SK-N-SH (cell line): ENCODE measurements around the gene RTF2. TPM values are rescaled to one million over a fixed set of nuclear protein-coding genes. Genes with fewer than 3 reads are reported as not detected.

Experiments
- CTCF ChIA-PET: fragments of 300-600, 350-600 bp; formaldehyde crosslinking; extraction: SDS; loops from one replicate; lab custom pipeline; 2021; lab: Yijun Ruan, JAX
- POLR2A ChIA-PET: fragments of 350-600 bp; sonication (Branson Sonifier 250); formaldehyde crosslinking; extraction: SDS; loops from one replicate; lab custom pipeline; 2020; ENCODE audit warnings: antibody characterized with exemption, inconsistent platforms; lab: Yijun Ruan, JAX
- DNase-seq: peaks from one replicate; pipeline ENCODE4 v3.0.0; 2012
- H2AFZ ChIP-seq: fragments of 200-600 bp; sonication (generic); 2 replicates; pipeline ENCODE4 v1.8.1; 2016; ENCODE audit warnings: antibody characterized with exemption, mild to moderate bottlenecking, low read depth
- H3F3A ChIP-seq: fragments of 200-600 bp; sonication (generic); replicated peaks from 2 replicates; pipeline ENCODE3; 2016; ENCODE audit warnings: antibody characterized with exemption, mild to moderate bottlenecking; ENCODE audit not compliant: insufficient read depth
- H3K27ac ChIP-seq, 2 experiments: fragments of 200-500 bp in 1 of 2; fragments of 200-600 bp in 1 of 2; sonication (Bioruptor generic) in 1 of 2; sonication (generic), shearing (Covaris generic) in 1 of 2; 2 replicates each; pipeline versions ENCODE4 v1.5.1 to v1.6.1; 2014 to 2016; ENCODE audit warnings: low read depth in 2 of 2, inconsistent platforms in 1 of 2, low read length in 1 of 2, mild to moderate bottlenecking in 1 of 2, mixed read lengths in 1 of 2
- H3K27me3 ChIP-seq: fragments of 200-600 bp; sonication (generic), shearing (Covaris generic); 2 replicates; pipeline ENCODE4 v1.6.1; 2016; ENCODE audit warnings: mixed run types; ENCODE audit not compliant: insufficient read depth
- H3K36me3 ChIP-seq, 2 experiments: fragments of 200-500 bp in 1 of 2; fragments of 200-600 bp in 1 of 2; sonication (Bioruptor generic) in 1 of 2; sonication (generic) in 1 of 2; replicated peaks in 1 of 2; 2 replicates each; pipeline versions ENCODE3 to v1.5.1; 2014 to 2016; ENCODE audit warnings: low read length in 1 of 2, mild to moderate bottlenecking in 1 of 2; ENCODE audit not compliant: insufficient read depth in 2 of 2, control insufficient read depth in 1 of 2
- H3K4me1 ChIP-seq, 2 experiments: fragments of 200-500 bp in 1 of 2; fragments of 200-600 bp in 1 of 2; sonication (Bioruptor generic) in 1 of 2; sonication (generic), shearing (Covaris generic) in 1 of 2; 2 replicates each; pipeline versions ENCODE4 v1.5.1 to v1.6.1; 2014 to 2016; ENCODE audit warnings: low read depth in 1 of 2, low read length in 1 of 2, mixed run types in 1 of 2; ENCODE audit not compliant: insufficient read depth in 2 of 2, control insufficient read depth in 1 of 2
- H3K4me2 ChIP-seq: fragments of 200-600 bp; sonication (generic), shearing (Covaris generic); 2 replicates; pipeline ENCODE4 v1.6.1; 2017; ENCODE audit warnings: mixed run types
- H3K4me3 ChIP-seq, 2 experiments: fragments of 200-500 bp in 1 of 2; fragments of 200-600 bp in 1 of 2; sonication (Bioruptor generic) in 1 of 2; sonication (generic), shearing (Covaris generic) in 1 of 2; 2 replicates each; pipeline versions ENCODE4 v1.5.1 to v1.8.1; 2014 to 2016; ENCODE audit warnings: low read depth in 2 of 2, inconsistent platforms in 1 of 2, low read length in 1 of 2, mild to moderate bottlenecking in 1 of 2, mixed read lengths in 1 of 2, moderate library complexity in 1 of 2
- H3K79me2 ChIP-seq: fragments of 200-600 bp; sonication (generic); 2 replicates; pipeline ENCODE4 v1.8.1; 2017; ENCODE audit warnings: mild to moderate bottlenecking; ENCODE audit not compliant: insufficient read depth
- H3K9ac ChIP-seq: fragments of 200-600 bp; sonication (generic); 2 replicates; pipeline ENCODE4 v1.6.1; 2017; ENCODE audit warnings: mixed run types
- H3K9me2 ChIP-seq: fragments of 200-600 bp; sonication (generic); 2 replicates; pipeline ENCODE4 v1.6.1; 2017; ENCODE audit warnings: mixed run types
- H3K9me3 ChIP-seq: fragments of 200-600 bp; sonication (generic); 2 replicates; pipeline ENCODE4 v1.6.1; 2017; ENCODE audit warnings: mixed run types, mild to moderate bottlenecking, moderate library complexity
- H4K20me1 ChIP-seq: fragments of 200-600 bp; sonication (generic); 2 replicates; pipeline ENCODE4 v1.6.1; 2017; ENCODE audit warnings: mild to moderate bottlenecking, mixed run types; ENCODE audit not compliant: insufficient read depth
- CHD2 ChIP-seq: fragments of 150-350 bp; IDR thresholded peaks from 2 replicates; pipeline ENCODE4 v1.6.1; 2018; ENCODE audit warnings: low read length; ENCODE audit not compliant: partially characterized antibody
- EP300 ChIP-seq, 2 experiments: IDR thresholded peaks; 2 replicates each; pipeline versions ENCODE4 v1.4.0 to v1.6.1; 2012; ENCODE audit warnings: borderline replicate concordance in 1 of 2, low read depth in 1 of 2, low read length in 1 of 2
- GABPA ChIP-seq: IDR thresholded peaks from 2 replicates; pipeline ENCODE4 v1.4.0; 2012; ENCODE audit warnings: low read depth, mild to moderate bottlenecking
- JUND ChIP-seq: IDR thresholded peaks from 2 replicates; pipeline ENCODE4 v1.4.0; 2012
- MEF2A ChIP-seq: IDR thresholded peaks from 2 replicates; pipeline ENCODE4 v1.4.0; 2012; ENCODE audit warnings: low read depth, borderline replicate concordance
- NFIC ChIP-seq: IDR thresholded peaks from 2 replicates; pipeline ENCODE4 v1.4.0; 2012; ENCODE audit warnings: borderline replicate concordance
- PBX3 ChIP-seq: IDR thresholded peaks from 2 replicates; pipeline ENCODE4; 2012
- RAD21 ChIP-seq: IDR thresholded peaks from 2 replicates; pipeline ENCODE4 v1.6.1; 2012; ENCODE audit warnings: mild to moderate bottlenecking, low read length
- RFX5 ChIP-seq: IDR thresholded peaks from 2 replicates; pipeline ENCODE4 v1.6.1; 2012; ENCODE audit warnings: mild to moderate bottlenecking, improper control_type of control experiment, low read length
- SMC3 ChIP-seq: IDR thresholded peaks from 2 replicates; pipeline ENCODE4 v1.6.1; 2012; ENCODE audit warnings: low read depth, low read length, improper control_type of control experiment
- TAF1 ChIP-seq: IDR thresholded peaks from 2 replicates; pipeline ENCODE4 v1.6.1; 2012; ENCODE audit warnings: low read depth, mild to moderate bottlenecking, low read length, moderate library complexity, borderline replicate concordance
- TCF12 ChIP-seq: IDR thresholded peaks from 2 replicates; pipeline ENCODE4 v1.4.0; 2012
- TEAD4 ChIP-seq: IDR thresholded peaks from 2 replicates; pipeline ENCODE4 v1.4.0; 2012; ENCODE audit warnings: mild to moderate bottlenecking, borderline replicate concordance; ENCODE audit not compliant: insufficient read depth
- YY1 ChIP-seq: IDR thresholded peaks from 2 replicates; pipeline ENCODE4 v1.4.0; 2012; ENCODE audit warnings: low read depth, mild to moderate bottlenecking
- WGBS: methylation state at CpG from one replicate; pipeline ENCODE4 v1.1.6; 2017; ENCODE audit warnings: low lambda C conversion rate; 5-methylcytosine and 5-hydroxymethylcytosine counted together
- polyA plus RNA-seq, 3 experiments: library from polyadenylated mRNA; depleted of rRNA; stranded (reverse); fragments of >200 nt; gene quantifications; 2 replicates each; pipeline ENCODE4 v1.2.3, GENCODE V29; 2012
- TF ChIP-seq, protein P1 (sequence below): fragments of 150-350 bp; IDR thresholded peaks from 2 replicates; pipeline ENCODE4 v1.6.1; 2016; ENCODE audit warnings: mild to moderate bottlenecking, low read depth, low read length
- TF ChIP-seq, protein P2 (sequence below): fragments of 150-350 bp; IDR thresholded peaks from 2 replicates; pipeline ENCODE4 v1.6.1; 2017; ENCODE audit warnings: antibody characterized with exemption, low read length, low read depth, borderline replicate concordance
- TF ChIP-seq, protein P3 (sequence below): IDR thresholded peaks from 2 replicates; pipeline ENCODE4 v1.4.0; 2012; ENCODE audit warnings: low read depth
- TF ChIP-seq, protein P4 (sequence below): IDR thresholded peaks from 2 replicates; pipeline ENCODE4 v1.6.1; 2012; ENCODE audit warnings: mild to moderate bottlenecking, low read depth, low read length, moderate library complexity
- TF ChIP-seq, protein P5 (sequence below): IDR thresholded peaks from 2 replicates; pipeline ENCODE4 v1.4.0; 2012; ENCODE audit warnings: low read depth, borderline replicate concordance
- TF ChIP-seq, protein P6 (sequence below): fragments of 200-600 bp; sonication (generic); IDR thresholded peaks from 2 replicates; pipeline ENCODE4 v1.6.1; 2017; ENCODE audit warnings: antibody characterized with exemption, mild to moderate bottlenecking, moderate library complexity

The RTF2 gene
- polyA plus RNA-seq, 1 of the 3 experiments (the other 2 are of a cell fraction): 78.2 TPM

GRCh38 chr20:56522311-56522710 lies 53.9 kb downstream of the RTF2 start:
- H3K9me3 ChIP-seq: no peaks in the 10 kb centered on the region
- no peaks in the 10 kb centered on the region for H3F3A ChIP-seq
- H4K20me1 ChIP-seq: no peaks in the 10 kb centered on the region
- 43% methylated on average over 6 of the region's 6 CpGs for WGBS
- H2AFZ ChIP-seq: no peak overlapping the region
- no peak overlapping the region for H3K9ac ChIP-seq
- ChIA-PET CTCF (no interaction called here), POLR2A (no interaction called here)
- peaks cover 24 to 31% of the 10 kb centered on the region in 2 experiments for H3K36me3 ChIP-seq
- H3K4me2 ChIP-seq: no peak overlapping the region
- H3K27me3 ChIP-seq: no peaks in the 10 kb centered on the region; the same call in 1 of the 2 replicates
- H3K9me2 ChIP-seq: no peaks in the 10 kb centered on the region
- no peaks in the 10 kb centered on the region for H3K79me2 ChIP-seq
- H3K27ac ChIP-seq: no peak overlapping the region
- DNase-seq: no peak
- no peak for TF ChIP-seq YY1
- TF ChIP-seq RAD21: no peak
- TF ChIP-seq RFX5: no peak
- TF ChIP-seq, protein P1, sequence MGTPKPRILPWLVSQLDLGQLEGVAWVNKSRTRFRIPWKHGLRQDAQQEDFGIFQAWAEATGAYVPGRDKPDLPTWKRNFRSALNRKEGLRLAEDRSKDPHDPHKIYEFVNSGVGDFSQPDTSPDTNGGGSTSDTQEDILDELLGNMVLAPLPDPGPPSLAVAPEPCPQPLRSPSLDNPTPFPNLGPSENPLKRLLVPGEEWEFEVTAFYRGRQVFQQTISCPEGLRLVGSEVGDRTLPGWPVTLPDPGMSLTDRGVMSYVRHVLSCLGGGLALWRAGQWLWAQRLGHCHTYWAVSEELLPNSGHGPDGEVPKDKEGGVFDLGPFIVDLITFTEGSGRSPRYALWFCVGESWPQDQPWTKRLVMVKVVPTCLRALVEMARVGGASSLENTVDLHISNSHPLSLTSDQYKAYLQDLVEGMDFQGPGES: no peak
- no peak for TF ChIP-seq GABPA
- TF ChIP-seq TAF1: no peak
- no peak for TF ChIP-seq MEF2A
- TF ChIP-seq, protein P2, sequence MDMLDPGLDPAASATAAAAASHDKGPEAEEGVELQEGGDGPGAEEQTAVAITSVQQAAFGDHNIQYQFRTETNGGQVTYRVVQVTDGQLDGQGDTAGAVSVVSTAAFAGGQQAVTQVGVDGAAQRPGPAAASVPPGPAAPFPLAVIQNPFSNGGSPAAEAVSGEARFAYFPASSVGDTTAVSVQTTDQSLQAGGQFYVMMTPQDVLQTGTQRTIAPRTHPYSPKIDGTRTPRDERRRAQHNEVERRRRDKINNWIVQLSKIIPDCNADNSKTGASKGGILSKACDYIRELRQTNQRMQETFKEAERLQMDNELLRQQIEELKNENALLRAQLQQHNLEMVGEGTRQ: no peak
- TF ChIP-seq JUND: no peak
- TF ChIP-seq, protein P3, sequence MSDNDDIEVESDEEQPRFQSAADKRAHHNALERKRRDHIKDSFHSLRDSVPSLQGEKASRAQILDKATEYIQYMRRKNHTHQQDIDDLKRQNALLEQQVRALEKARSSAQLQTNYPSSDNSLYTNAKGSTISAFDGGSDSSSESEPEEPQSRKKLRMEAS: no peak
- TF ChIP-seq, protein P4, sequence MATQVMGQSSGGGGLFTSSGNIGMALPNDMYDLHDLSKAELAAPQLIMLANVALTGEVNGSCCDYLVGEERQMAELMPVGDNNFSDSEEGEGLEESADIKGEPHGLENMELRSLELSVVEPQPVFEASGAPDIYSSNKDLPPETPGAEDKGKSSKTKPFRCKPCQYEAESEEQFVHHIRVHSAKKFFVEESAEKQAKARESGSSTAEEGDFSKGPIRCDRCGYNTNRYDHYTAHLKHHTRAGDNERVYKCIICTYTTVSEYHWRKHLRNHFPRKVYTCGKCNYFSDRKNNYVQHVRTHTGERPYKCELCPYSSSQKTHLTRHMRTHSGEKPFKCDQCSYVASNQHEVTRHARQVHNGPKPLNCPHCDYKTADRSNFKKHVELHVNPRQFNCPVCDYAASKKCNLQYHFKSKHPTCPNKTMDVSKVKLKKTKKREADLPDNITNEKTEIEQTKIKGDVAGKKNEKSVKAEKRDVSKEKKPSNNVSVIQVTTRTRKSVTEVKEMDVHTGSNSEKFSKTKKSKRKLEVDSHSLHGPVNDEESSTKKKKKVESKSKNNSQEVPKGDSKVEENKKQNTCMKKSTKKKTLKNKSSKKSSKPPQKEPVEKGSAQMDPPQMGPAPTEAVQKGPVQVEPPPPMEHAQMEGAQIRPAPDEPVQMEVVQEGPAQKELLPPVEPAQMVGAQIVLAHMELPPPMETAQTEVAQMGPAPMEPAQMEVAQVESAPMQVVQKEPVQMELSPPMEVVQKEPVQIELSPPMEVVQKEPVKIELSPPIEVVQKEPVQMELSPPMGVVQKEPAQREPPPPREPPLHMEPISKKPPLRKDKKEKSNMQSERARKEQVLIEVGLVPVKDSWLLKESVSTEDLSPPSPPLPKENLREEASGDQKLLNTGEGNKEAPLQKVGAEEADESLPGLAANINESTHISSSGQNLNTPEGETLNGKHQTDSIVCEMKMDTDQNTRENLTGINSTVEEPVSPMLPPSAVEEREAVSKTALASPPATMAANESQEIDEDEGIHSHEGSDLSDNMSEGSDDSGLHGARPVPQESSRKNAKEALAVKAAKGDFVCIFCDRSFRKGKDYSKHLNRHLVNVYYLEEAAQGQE: no peak
- no peak for TF ChIP-seq EP300 (IDR thresholded peaks at IDR 0.05; ENCODE audit: borderline replicate concordance in 1 of 2, low read depth in 1 of 2, low read length in 1 of 2)
- TF ChIP-seq, protein P5, sequence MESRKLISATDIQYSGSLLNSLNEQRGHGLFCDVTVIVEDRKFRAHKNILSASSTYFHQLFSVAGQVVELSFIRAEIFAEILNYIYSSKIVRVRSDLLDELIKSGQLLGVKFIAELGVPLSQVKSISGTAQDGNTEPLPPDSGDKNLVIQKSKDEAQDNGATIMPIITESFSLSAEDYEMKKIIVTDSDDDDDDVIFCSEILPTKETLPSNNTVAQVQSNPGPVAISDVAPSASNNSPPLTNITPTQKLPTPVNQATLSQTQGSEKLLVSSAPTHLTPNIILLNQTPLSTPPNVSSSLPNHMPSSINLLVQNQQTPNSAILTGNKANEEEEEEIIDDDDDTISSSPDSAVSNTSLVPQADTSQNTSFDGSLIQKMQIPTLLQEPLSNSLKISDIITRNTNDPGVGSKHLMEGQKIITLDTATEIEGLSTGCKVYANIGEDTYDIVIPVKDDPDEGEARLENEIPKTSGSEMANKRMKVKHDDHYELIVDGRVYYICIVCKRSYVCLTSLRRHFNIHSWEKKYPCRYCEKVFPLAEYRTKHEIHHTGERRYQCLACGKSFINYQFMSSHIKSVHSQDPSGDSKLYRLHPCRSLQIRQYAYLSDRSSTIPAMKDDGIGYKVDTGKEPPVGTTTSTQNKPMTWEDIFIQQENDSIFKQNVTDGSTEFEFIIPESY: no peak
- no peak for TF ChIP-seq PBX3
- no peak for TF ChIP-seq TEAD4
- TF ChIP-seq CHD2: no peak
- TF ChIP-seq TCF12: no peak
- TF ChIP-seq, protein P6, sequence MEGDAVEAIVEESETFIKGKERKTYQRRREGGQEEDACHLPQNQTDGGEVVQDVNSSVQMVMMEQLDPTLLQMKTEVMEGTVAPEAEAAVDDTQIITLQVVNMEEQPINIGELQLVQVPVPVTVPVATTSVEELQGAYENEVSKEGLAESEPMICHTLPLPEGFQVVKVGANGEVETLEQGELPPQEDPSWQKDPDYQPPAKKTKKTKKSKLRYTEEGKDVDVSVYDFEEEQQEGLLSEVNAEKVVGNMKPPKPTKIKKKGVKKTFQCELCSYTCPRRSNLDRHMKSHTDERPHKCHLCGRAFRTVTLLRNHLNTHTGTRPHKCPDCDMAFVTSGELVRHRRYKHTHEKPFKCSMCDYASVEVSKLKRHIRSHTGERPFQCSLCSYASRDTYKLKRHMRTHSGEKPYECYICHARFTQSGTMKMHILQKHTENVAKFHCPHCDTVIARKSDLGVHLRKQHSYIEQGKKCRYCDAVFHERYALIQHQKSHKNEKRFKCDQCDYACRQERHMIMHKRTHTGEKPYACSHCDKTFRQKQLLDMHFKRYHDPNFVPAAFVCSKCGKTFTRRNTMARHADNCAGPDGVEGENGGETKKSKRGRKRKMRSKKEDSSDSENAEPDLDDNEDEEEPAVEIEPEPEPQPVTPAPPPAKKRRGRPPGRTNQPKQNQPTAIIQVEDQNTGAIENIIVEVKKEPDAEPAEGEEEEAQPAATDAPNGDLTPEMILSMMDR: no peak
- TF ChIP-seq NFIC: no peak
- no peak for TF ChIP-seq SMC3
- no peaks in the 10 kb centered on the region for H3K4me1 ChIP-seq
- no peak overlapping the region for H3K4me3 ChIP-seq
